NCI-H2196 (cell line): ENCODE measurements around the gene LHX5.

Experiments
- DNase-seq: peaks from one replicate; lab custom pipeline; 2025; ENCODE audit not compliant: unreplicated experiment; lab: John Stamatoyannopoulos, UW

Gene LHX5

GRCh38 chr12:113420996-113421595 is 50.6 kb downstream of the LHX5 start:
- no peak for DNase-seq

DNA sequence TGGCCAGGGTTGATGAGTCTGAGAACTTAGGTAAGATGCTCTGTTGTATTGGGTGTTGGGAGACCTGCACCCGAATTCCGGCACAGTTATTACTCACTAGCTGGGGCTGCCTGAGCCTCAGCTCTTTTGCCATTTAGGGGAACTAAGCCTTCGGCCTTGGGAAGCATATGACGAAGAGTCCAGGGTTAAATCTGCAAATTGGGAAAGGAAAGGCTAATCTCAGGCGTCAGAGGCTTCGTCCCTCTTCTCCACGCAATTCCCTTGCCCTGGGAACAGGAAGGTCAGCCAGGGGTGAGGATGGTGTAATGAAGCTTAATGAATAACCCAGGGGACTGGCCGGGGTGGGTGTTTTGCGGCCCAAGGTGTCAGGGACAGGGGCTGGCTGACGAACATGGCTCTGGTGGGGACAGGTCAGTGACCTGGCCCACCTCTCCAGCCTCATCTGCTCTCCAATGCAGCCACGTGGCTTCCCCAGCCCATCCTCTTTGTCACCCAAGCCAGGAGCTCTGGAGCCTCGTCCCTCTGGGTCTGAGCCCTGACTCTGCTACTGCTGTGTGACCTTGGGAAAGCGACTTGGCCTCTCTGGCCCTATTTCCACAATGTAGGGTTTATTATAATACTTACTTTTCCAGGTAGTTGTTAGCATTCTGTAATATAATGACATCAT is 53.3 kb downstream of the LHX5 start:
- DNase-seq, result no peak

GRCh38 chr12:113416091-113416754 is 55.4 kb downstream of the LHX5 start:
- no peak for DNase-seq

GRCh38 chr12:113414519-113415038 is 57.1 kb downstream of the LHX5 start:
- no peak for DNase-seq

- peak; percentile 26 for DNase-seq
These were observed 58.2 kb downstream of the LHX5 start for GRCh38 chr12:113413488-113413939.
